ENCODE data around the gene MFF. TPM values are rescaled to one million over a fixed set of nuclear protein-coding genes. Genes with fewer than 3 reads are reported as not detected.

MFF gene
- total RNA-seq, 1 experiment from 2014 or later = 68.2 TPM

DNA sequence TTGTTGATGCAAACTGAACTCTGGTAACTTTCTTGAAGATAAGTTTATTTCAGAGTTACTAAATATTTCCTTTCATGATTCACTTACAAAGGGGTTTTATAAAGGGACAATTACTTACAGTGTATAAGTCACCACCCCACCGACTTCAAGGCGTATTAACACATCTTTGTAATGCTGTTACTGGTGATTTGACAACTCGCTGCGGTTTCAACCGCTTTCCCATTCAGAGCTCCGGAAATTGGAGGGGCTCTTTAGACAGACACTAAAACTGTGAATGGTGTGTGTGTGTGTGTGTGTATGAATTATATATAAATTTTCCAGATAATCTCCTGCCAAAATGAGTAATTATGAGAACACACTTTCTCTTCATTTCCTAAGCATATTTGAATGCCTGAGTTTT lies 49.1 kb downstream of the MFF start:
- intact Hi-C loops (cut with micrococcal nuclease) = no loop called here

DNA sequence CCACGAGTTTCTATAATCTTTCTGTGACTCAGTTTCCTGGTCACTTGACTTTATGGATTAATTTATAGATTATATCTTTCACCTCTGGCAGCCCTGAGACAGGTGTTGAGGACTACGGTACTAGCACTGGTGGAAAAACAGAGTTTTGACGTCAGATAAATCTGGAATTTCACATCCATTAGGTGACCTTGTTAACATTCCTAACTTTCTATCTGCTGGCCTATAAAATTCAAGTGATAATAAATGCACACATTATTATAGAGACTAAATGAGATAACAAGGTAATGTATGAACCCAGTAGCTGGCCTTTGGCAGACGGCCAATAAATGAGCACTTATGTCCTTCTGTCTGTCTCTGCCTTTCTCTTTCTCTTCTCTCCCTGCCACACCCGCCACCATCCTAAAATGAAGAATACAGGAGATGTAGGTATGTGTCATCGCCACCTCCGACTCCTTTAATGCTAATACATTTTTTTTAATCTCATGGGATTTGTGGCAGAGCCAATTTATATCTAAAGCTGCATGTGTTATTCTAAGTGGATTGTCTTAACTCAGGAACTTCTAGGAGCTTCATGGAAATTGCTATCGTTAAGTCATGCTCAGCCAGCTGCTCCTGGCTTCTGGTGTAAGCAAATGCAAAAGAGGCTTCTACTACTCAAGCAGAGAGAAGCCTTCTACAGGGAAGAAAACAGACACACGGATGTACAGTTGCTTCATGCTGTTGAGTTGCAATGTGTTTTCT lies 51.8 kb downstream of the MFF start:
- no peak for DNase-seq (ENCODE audit: low read depth, low spot score)
- intact Hi-C loops (cut with micrococcal nuclease) = no loop called here
- POLR2A ChIA-PET = no interaction called here
- H3K27me3 ChIP-seq (ENCODE audit: insufficient read depth, low read length) = no peaks in the 10 kb centered on the region
- H3K27ac ChIP-seq (ENCODE audit: low read depth, low read length) = no peak overlapping the region
- H3K4me3 ChIP-seq (replicated peaks in 1 of 2; ENCODE audit: low read depth in 1 of 2, low read length in 2 of 2) = no peak overlapping the region
- H3K36me3 ChIP-seq (ENCODE audit: control insufficient read depth in 1 of 2, insufficient read depth in 2 of 2, low read length in 2 of 2) = no peaks in the 10 kb centered on the region
- BruUV-seq (replicated peaks) = no TSS peak
- no peaks in the 10 kb centered on the region for H4K20me1 ChIP-seq (ENCODE audit: insufficient read depth)
- no peaks in the 10 kb centered on the region for H3K9me2 ChIP-seq (ENCODE audit: insufficient read depth)
- H3K4me1 ChIP-seq (ENCODE audit: control insufficient read depth in 1 of 2, insufficient read depth in 2 of 2, low read length in 2 of 2) = no peaks in the 10 kb centered on the region
- no peak for TF ChIP-seq POLR2A (IDR thresholded peaks at IDR 0.05; ENCODE audit: borderline replicate concordance, extremely low read depth, insufficient read depth, insufficient read length)
- TF ChIP-seq ELF1 (IDR thresholded peaks at IDR 0.05; ENCODE audit: borderline replicate concordance, low read depth) = no peak
- TF ChIP-seq CBX3 (IDR thresholded peaks at IDR 0.05; ENCODE audit: low read depth) = no peak
- TF ChIP-seq FOSL1 (IDR thresholded peaks at IDR 0.05; ENCODE audit: low read depth) = no peak
- no peak for TF ChIP-seq SP1 (IDR thresholded peaks at IDR 0.05; ENCODE audit: low read depth)
- ATAC-seq = no peak
- H3K9ac ChIP-seq (ENCODE audit: low read length) = no peak overlapping the region
- CTCF ChIA-PET = no interaction called here
- H3K4me2 ChIP-seq (ENCODE audit: low read length) = no peak overlapping the region
- H3K79me2 ChIP-seq (ENCODE audit: insufficient read depth, low read length) = no peaks in the 10 kb centered on the region
- no peak overlapping the region for H2AFZ ChIP-seq (ENCODE audit: low read depth, low read length, poor library complexity, severe bottlenecking)
- RAD21 ChIA-PET (ENCODE audit: low non-redundant PET in 1 of 2, low total read pairs in 2 of 2, uncharacterized antibody in 2 of 2, unreplicated experiment in 2 of 2) = no interaction called here
- no peaks in the 10 kb centered on the region for H3K9me3 ChIP-seq (ENCODE audit: control insufficient read depth in 1 of 2, insufficient read depth in 1 of 2, low read depth in 1 of 2, low read length in 2 of 2)

More for the DNA sequence above, 49.1 kb downstream of the MFF start:
- Histone ChIP-seq H3K4me3 (replicated peaks in 1 of 2; ENCODE audit: low read depth in 1 of 2, low read length in 2 of 2) (no peak overlapping the region), H4K20me1 (ENCODE audit: insufficient read depth) (no peaks in the 10 kb centered on the region), H3K4me2 (ENCODE audit: low read length) (no peak overlapping the region), H3K9me2 (ENCODE audit: insufficient read depth) (no peaks in the 10 kb centered on the region), H3K9me3 (ENCODE audit: control insufficient read depth in 1 of 2, insufficient read depth in 1 of 2, low read depth in 1 of 2, low read length in 2 of 2) (no peaks in the 10 kb centered on the region), H3K9ac (ENCODE audit: low read length) (no peak overlapping the region), H3K36me3 (ENCODE audit: control insufficient read depth in 1 of 2, insufficient read depth in 2 of 2, low read length in 2 of 2) (no peaks in the 10 kb centered on the region), H3K79me2 (ENCODE audit: insufficient read depth, low read length) (no peaks in the 10 kb centered on the region), H3K27me3 (ENCODE audit: insufficient read depth, low read length) (no peaks in the 10 kb centered on the region), H3K27ac (ENCODE audit: low read depth, low read length) (no peak overlapping the region), H3K4me1 (ENCODE audit: control insufficient read depth in 1 of 2, insufficient read depth in 2 of 2, low read length in 2 of 2) (no peaks in the 10 kb centered on the region), H2AFZ (ENCODE audit: low read depth, low read length, poor library complexity, severe bottlenecking) (no peak overlapping the region)
- no peak for TF ChIP-seq ELF1 (IDR thresholded peaks at IDR 0.05; ENCODE audit: borderline replicate concordance, low read depth)
- BruUV-seq (replicated peaks) = no TSS peak
- RAD21 ChIA-PET (ENCODE audit: low non-redundant PET in 1 of 2, low total read pairs in 2 of 2, uncharacterized antibody in 2 of 2, unreplicated experiment in 2 of 2) = no interaction called here
- POLR2A ChIA-PET = no interaction called here
- CTCF ChIA-PET = no interaction called here
- ATAC-seq = no peak
- DNase-seq (ENCODE audit: low read depth, low spot score) = no peak

All from HCT116 (cell line).